B cell (primary cell): ENCODE measurements around the gene ARHGAP28.

ENCODE experiments used
- CTCF ChIP-seq: fragments of 200-600 bp; IDR thresholded peaks from one replicate; pipeline ENCODE4 v1.8.0; 2022; ENCODE audit warnings: antibody characterized with exemption, mild to moderate bottlenecking
- EZH2 ChIP-seq: IDR thresholded peaks from 2 replicates; pipeline ENCODE4 v1.6.1; 2012; ENCODE audit warnings: borderline replicate concordance, low read depth, mild to moderate bottlenecking, moderate library complexity, low read length; ENCODE audit not compliant: insufficient read depth, poor library complexity, severe bottlenecking

- no peak for TF ChIP-seq CTCF
- no peak for TF ChIP-seq EZH2
These were observed 17.0 kb downstream of the ARHGAP28 start for GRCh38 chr18:6746386-6746960.
